K562 (cell line): Measurements from ENCODE around the gene TNPO2. TPM values are rescaled to one million over a fixed set of nuclear protein-coding genes. Genes with fewer than 3 reads are reported as not detected.
A peak's percentile ranks its signal among the peaks of the same experiment; 100 is the strongest.

Experiments
- ARHGAP35 ChIP-seq: fragments of 450-650 bp; IDR thresholded peaks from 2 replicates; pipeline ENCODE4 v1.6.1; 2018; ENCODE audit not compliant: partially characterized antibody
- ARID1B ChIP-seq: fragments of 450-650 bp; IDR thresholded peaks from 2 replicates; pipeline ENCODE4 v1.6.1; 2016; ENCODE audit warnings: antibody characterized with exemption, mild to moderate bottlenecking, inconsistent platforms
- CBX1 ChIP-seq: sonication (generic); IDR thresholded peaks from 2 replicates; pipeline ENCODE4 v1.6.1; 2016; ENCODE audit warnings: antibody characterized with exemption, low read depth, mild to moderate bottlenecking
- CXXC5 ChIP-seq: fragments of 250-450 bp; sonication (Bioruptor Pico); IDR thresholded peaks from 2 replicates; pipeline ENCODE4 v1.8.0; 2022; ENCODE audit warnings: inconsistent platforms, mild to moderate bottlenecking, moderate library complexity
- DPF2 ChIP-seq: fragments of 450-650 bp; IDR thresholded peaks from 2 replicates; pipeline ENCODE4 v1.6.1; 2016
- EP400 ChIP-seq: fragments of 450-650 bp; IDR thresholded peaks from 2 replicates; pipeline ENCODE4 v1.6.1; 2017; ENCODE audit warnings: antibody characterized with exemption, mild to moderate bottlenecking, moderate library complexity
- FOXP1 ChIP-seq: sonication (generic); formaldehyde crosslinking; IDR thresholded peaks from 2 replicates; pipeline ENCODE4 v1.8.0; 2022; ENCODE audit warnings: mild to moderate bottlenecking, missing genetic modification reagents
- KAT7 ChIP-seq: sonication (generic); formaldehyde crosslinking; IDR thresholded peaks from 2 replicates; pipeline ENCODE4 v1.8.0; 2022; ENCODE audit warnings: missing genetic modification reagents, mild to moderate bottlenecking, borderline replicate concordance
- KAT8 ChIP-seq: fragments of 450-650 bp; IDR thresholded peaks from 2 replicates; pipeline ENCODE4 v1.6.1; 2016; ENCODE audit warnings: low read depth, mild to moderate bottlenecking
- MIER1 ChIP-seq: fragments of 450-650 bp; IDR thresholded peaks from 2 replicates; pipeline ENCODE4 v1.6.1; 2016; ENCODE audit warnings: antibody characterized with exemption, mild to moderate bottlenecking, low read depth
- MYNN ChIP-seq, 2 experiments: sonication (generic); formaldehyde crosslinking in 1 of 2; IDR thresholded peaks; 2 replicates each; pipeline versions ENCODE4 v1.5.0 to v1.6.1; 2016 to 2020; ENCODE audit warnings: antibody characterized with exemption in 1 of 2, missing genetic modification reagents in 1 of 2
- NFE2L1 ChIP-seq: fragments of 450-650 bp; IDR thresholded peaks from 2 replicates; pipeline ENCODE4 v1.6.1; 2016; ENCODE audit warnings: missing genetic modification characterization, low read depth, mild to moderate bottlenecking, missing compliant biosample characterization, moderate library complexity, borderline replicate concordance
- NONO ChIP-seq, 2 experiments: fragments of 200-400 bp in 1 of 2; fragments of 450-650 bp in 1 of 2; formaldehyde crosslinking in 1 of 2; IDR thresholded peaks; 2 replicates each; pipeline ENCODE4 v1.6.1; 2017; ENCODE audit warnings: low read depth in 2 of 2, mild to moderate bottlenecking in 2 of 2, moderate library complexity in 2 of 2, low read length in 1 of 2
- NR2C1 ChIP-seq, 2 experiments: fragments of 450-650 bp; IDR thresholded peaks; 2 replicates each; pipeline ENCODE4 v1.6.1; 2017; ENCODE audit warnings: mild to moderate bottlenecking in 2 of 2, antibody characterized with exemption in 1 of 2, inconsistent platforms in 1 of 2, missing compliant biosample characterization in 1 of 2, missing genetic modification characterization in 1 of 2
- PPARD ChIP-seq: fragments of 250-450 bp; sonication (Bioruptor Pico); IDR thresholded peaks from 2 replicates; pipeline ENCODE4 v1.8.0; 2022; ENCODE audit warnings: inconsistent platforms, mild to moderate bottlenecking, moderate library complexity
- PRPF4 ChIP-seq: fragments of 200-400 bp; formaldehyde crosslinking; IDR thresholded peaks from one replicate; pipeline ENCODE4 v1.6.1; 2017; ENCODE audit warnings: low read length, low read depth, mild to moderate bottlenecking; ENCODE audit not compliant: insufficient read depth, poor library complexity, severe bottlenecking
- SNIP1 ChIP-seq: fragments of 450-650 bp; IDR thresholded peaks from 2 replicates; pipeline ENCODE4 v1.7.1; 2017; ENCODE audit warnings: low read depth, mild to moderate bottlenecking
- THRAP3 ChIP-seq: fragments of 450-650 bp; IDR thresholded peaks from 2 replicates; pipeline ENCODE4 v1.6.1; 2016; ENCODE audit warnings: mild to moderate bottlenecking, inconsistent platforms, borderline replicate concordance
- ZFPM2 ChIP-seq: fragments of 250-450 bp; sonication (Bioruptor Pico); IDR thresholded peaks from 2 replicates; pipeline ENCODE4 v1.5.1; 2022; ENCODE audit warnings: mild to moderate bottlenecking
- ZNF197 ChIP-seq: fragments of 200-800 bp; sonication (Bioruptor generic); IDR thresholded peaks from 2 replicates; pipeline ENCODE4 v1.6.1; 2016; ENCODE audit warnings: low read depth, missing genetic modification characterization, missing compliant biosample characterization
- ZNF444 ChIP-seq: fragments of 250-450 bp; sonication (Bioruptor Pico); IDR thresholded peaks from 2 replicates; pipeline ENCODE4 v1.4.0; 2020; ENCODE audit warnings: mild to moderate bottlenecking, moderate library complexity
- ZNF57 ChIP-seq: fragments of 450-650 bp; formaldehyde crosslinking; IDR thresholded peaks from 2 replicates; pipeline ENCODE4 v1.4.0; 2020; ENCODE audit warnings: mild to moderate bottlenecking, moderate library complexity
- polyA plus RNA-seq, 8 experiments: library from polyadenylated mRNA; depleted of rRNA in 4 of 8; stranded (reverse) in 5 of 8; unstranded in 3 of 8; fragments of >200 nt; fragmentation: Nextera tagmentation in 2 of 8; fragmentation: Illumina TruSeq in 1 of 8; extraction: Ambion mirVana in 2 of 8; extraction: Trizol in 1 of 8; gene quantifications; 2 replicates each; pipeline versions ENCODE4 v1.2.1 to v1.2.3, GENCODE V29; 2011 to 2014; ENCODE audit warnings: inconsistent platforms in 1 of 8, missing spikeins in 1 of 8
- total RNA-seq, 7 experiments: library from RNA; depleted of rRNA in 6 of 7; stranded (reverse); fragments of >200 nt in 6 of 7; fragmentation: Illumina TruSeq in 2 of 7; extraction: Trizol in 2 of 7; gene quantifications; 2 replicates each; pipeline versions ENCODE4 v1.2.1 to v1.2.3, GENCODE V29; 2011 to 2021; ENCODE audit warnings: low replicate concordance in 1 of 7
- TF ChIP-seq, protein P1 (sequence below): sonication (generic); formaldehyde crosslinking; IDR thresholded peaks from 2 replicates; pipeline ENCODE4 v1.8.1; 2023; ENCODE audit warnings: mild to moderate bottlenecking, missing genetic modification reagents
- TF ChIP-seq, protein P2 (sequence below): fragments of 450-650 bp; IDR thresholded peaks from 2 replicates; pipeline ENCODE4 v1.6.1; 2016; ENCODE audit warnings: low read depth, mild to moderate bottlenecking, moderate library complexity
- TF ChIP-seq, protein P3 (sequence below): fragments of 450-650 bp; IDR thresholded peaks from 2 replicates; pipeline ENCODE4 v1.6.1; 2014; ENCODE audit warnings: low read depth, mild to moderate bottlenecking, moderate library complexity, borderline replicate concordance

The TNPO2 gene
- total and polyA plus RNA-seq, 9 of the 15 experiments (the other 6 are each of a cell fraction or from before 2014, with no cell fraction given): 6.0 to 126 (median 53.8) TPM

DNA sequence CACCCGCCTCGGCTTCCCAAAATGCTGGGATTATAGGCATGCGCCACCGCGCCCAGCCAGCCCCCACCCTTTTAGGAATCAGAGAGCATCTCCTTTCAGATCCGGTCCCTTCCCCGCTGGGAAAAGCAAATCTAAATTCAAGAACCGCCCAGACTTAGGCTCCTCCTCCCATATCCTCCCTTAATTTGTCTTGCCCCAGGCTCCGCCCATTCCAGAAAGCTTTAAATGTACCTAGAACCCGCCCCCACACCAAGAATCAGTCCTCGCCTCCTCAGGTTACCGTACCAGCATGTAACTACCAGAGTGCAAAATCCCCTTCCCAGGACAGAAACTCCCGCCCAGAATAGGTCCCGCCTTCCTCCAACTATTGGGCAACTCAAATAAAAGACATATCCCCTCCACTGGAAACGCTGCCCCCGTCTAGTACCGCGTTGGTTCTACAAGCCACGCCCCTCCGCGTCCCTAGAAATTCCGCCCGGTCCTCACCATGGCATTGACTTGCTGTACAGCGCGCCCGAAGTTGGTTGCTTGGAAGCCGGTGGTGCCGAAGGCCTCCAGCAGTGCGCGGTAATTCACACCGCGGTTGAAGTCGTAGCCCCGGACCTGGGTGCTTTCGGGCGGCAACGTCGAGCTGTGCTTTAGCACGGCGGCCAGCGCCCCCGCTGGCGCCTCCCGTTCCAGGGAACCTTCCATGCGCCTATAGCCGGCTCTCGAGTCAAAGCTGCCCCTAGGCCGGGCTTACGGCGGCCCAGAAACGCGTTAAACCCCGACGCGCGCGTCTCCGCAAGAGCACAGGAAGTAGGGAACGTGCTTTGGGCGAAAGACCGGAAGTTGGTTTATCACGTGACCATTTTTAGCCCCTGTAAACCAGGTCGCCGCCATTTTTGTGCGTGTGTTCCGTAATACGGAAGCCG, 42.4 kb downstream of the TNPO2 start, which contains the start of gene DHPS (continued):
- TF ChIP-seq ARID1B (peak; percentile 16; the same call in 1 of the 2 replicates), ZNF444 (CRISPR knock-in tag) (no peak), PRPF4 (no peak), ZNF57 (CRISPR knock-in tag) (no peak), PPARD (CRISPR knock-in tag) (no peak), FOXP1 (CRISPR knock-in tag) (peak; percentile 97), ARHGAP35 (no peak), EP400 (peak; percentile 91), NFE2L1 (no peak), KAT8 (no peak), NONO (IDR thresholded peaks at IDR 0.05; ENCODE audit: low read depth in 2 of 2, low read length in 1 of 2) (no peak; a peak in 1 of 4 replicates), DPF2 (no peak), MYNN (IDR thresholded peaks at IDR 0.05) (no peak), MYNN (CRISPR knock-in tag; IDR thresholded peaks at IDR 0.05) (no peak), CBX1 (no peak; the same call in 1 of the 2 replicates), SNIP1 (no peak), ZNF197 (CRISPR knock-in tag) (0 out of 2 replicates have a peak, but pooled peaks have one; percentile 68), NR2C1 (IDR thresholded peaks at IDR 0.05) (peak; percentile 74; the same call in 1 of the 2 replicates), NR2C1 (tag; IDR thresholded peaks at IDR 0.05) (peak; percentile 42; the same call in 1 of the 2 replicates), THRAP3 (no peak), CXXC5 (CRISPR knock-in tag) (peak; percentile 91), ZFPM2 (CRISPR knock-in tag) (no peak), KAT7 (peak; percentile 62; the same call in 1 of the 2 replicates), MIER1 (no peak)
- TF ChIP-seq, protein P1, sequence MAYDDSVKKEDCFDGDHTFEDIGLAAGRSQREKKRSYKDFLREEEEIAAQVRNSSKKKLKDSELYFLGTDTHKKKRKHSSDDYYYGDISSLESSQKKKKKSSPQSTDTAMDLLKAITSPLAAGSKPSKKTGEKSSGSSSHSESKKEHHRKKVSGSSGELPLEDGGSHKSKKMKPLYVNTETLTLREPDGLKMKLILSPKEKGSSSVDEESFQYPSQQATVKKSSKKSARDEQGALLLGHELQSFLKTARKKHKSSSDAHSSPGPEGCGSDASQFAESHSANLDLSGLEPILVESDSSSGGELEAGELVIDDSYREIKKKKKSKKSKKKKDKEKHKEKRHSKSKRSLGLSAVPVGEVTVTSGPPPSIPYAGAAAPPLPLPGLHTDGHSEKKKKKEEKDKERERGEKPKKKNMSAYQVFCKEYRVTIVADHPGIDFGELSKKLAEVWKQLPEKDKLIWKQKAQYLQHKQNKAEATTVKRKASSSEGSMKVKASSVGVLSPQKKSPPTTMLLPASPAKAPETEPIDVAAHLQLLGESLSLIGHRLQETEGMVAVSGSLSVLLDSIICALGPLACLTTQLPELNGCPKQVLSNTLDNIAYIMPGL: no peak
- TF ChIP-seq, protein P2, sequence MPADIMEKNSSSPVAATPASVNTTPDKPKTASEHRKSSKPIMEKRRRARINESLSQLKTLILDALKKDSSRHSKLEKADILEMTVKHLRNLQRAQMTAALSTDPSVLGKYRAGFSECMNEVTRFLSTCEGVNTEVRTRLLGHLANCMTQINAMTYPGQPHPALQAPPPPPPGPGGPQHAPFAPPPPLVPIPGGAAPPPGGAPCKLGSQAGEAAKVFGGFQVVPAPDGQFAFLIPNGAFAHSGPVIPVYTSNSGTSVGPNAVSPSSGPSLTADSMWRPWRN: no peak
- TF ChIP-seq, protein P3, sequence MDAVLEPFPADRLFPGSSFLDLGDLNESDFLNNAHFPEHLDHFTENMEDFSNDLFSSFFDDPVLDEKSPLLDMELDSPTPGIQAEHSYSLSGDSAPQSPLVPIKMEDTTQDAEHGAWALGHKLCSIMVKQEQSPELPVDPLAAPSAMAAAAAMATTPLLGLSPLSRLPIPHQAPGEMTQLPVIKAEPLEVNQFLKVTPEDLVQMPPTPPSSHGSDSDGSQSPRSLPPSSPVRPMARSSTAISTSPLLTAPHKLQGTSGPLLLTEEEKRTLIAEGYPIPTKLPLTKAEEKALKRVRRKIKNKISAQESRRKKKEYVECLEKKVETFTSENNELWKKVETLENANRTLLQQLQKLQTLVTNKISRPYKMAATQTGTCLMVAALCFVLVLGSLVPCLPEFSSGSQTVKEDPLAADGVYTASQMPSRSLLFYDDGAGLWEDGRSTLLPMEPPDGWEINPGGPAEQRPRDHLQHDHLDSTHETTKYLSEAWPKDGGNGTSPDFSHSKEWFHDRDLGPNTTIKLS: peak; percentile 96; the same call in 1 of the 2 replicates
